ENCODE data around the gene MSX1. TPM values are rescaled to one million over a fixed set of nuclear protein-coding genes. Genes with fewer than 3 reads are reported as not detected.

Gene MSX1
- total and polyA plus RNA-seq, 2 of the 13 experiments (the other 11 are each of a cell fraction or from before 2014, with no cell fraction given) = 12.1 to 14.9 TPM

DNA sequence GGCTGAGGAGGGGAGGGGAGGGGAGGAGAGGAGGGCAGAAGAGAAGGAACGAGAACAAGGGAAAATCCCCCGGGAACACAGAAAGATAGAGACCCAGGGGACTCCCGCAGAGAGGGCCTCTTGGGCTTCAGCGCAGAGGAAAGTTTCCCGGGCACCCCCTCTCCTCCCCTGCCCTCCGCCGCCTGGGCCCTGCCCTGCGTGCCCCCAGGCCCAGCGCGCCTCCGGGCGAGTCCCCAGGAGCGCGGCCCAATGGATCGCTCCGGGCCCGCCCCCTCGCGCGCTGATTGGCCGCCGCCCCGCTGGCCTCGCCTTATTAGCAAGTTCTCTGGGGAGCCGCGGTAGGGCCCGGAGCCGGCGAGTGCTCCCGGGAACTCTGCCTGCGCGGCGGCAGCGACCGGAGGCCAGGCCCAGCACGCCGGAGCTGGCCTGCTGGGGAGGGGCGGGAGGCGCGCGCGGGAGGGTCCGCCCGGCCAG lies at the start of gene MSX1 (continued):
- TF ChIP-seq MXD4 (CRISPR knock-in tag; IDR thresholded peaks at IDR 0.05) (no peak), ZNF280B (CRISPR knock-in tag; IDR thresholded peaks at IDR 0.05; ENCODE audit: borderline replicate concordance) (no peak), SP2 (CRISPR knock-in tag; IDR thresholded peaks at IDR 0.05) (peak; percentile 82), GABPA (IDR thresholded peaks at IDR 0.05; ENCODE audit: low read depth, low read length) (no peak), GABPA (CRISPR knock-in tag; IDR thresholded peaks at IDR 0.05; ENCODE audit: low read depth) (no peak), POLR2AphosphoS2 (IDR thresholded peaks at IDR 0.05; ENCODE audit: low read depth, low read length) (no peak), ZFP41 (CRISPR knock-in tag; IDR thresholded peaks at IDR 0.05; ENCODE audit: borderline replicate concordance) (no peak), SPEN (CRISPR knock-in tag; IDR thresholded peaks at IDR 0.05; ENCODE audit: low read depth) (peak; percentile 73), ZFP62 (CRISPR knock-in tag; IDR thresholded peaks at IDR 0.05) (no peak), STAT5B (CRISPR knock-in tag; IDR thresholded peaks at IDR 0.05) (no peak), PCBP2 (optimal IDR thresholded peaks at IDR 0.05; ENCODE audit: low read depth, low read length, poor library complexity, severe bottlenecking) (no peak), NR2C2 (CRISPR knock-in tag; IDR thresholded peaks at IDR 0.05; ENCODE audit: borderline replicate concordance) (no peak), TBP (CRISPR knock-in tag; IDR thresholded peaks at IDR 0.05) (no peak), ZNF709 (CRISPR knock-in tag; IDR thresholded peaks at IDR 0.05) (0 out of 2 replicates have a peak, but pooled peaks have one; percentile 22), MXD1 (CRISPR knock-in tag; IDR thresholded peaks at IDR 0.05) (no peak), PHF20 (CRISPR knock-in tag; IDR thresholded peaks at IDR 0.05) (no peak; the same call in 1 of the 2 replicates), TSC22D2 (CRISPR knock-in tag; IDR thresholded peaks at IDR 0.05; ENCODE audit: borderline replicate concordance) (peak; percentile 58; the same call in 1 of the 2 replicates), ZNF382 (CRISPR knock-in tag; IDR thresholded peaks at IDR 0.05; ENCODE audit: borderline replicate concordance) (no peak), PHF21A (CRISPR knock-in tag; IDR thresholded peaks at IDR 0.05) (no peak), GPN1 (CRISPR knock-in tag; IDR thresholded peaks at IDR 0.05; ENCODE audit: borderline replicate concordance) (no peak), KLF13 (CRISPR knock-in tag; IDR thresholded peaks at IDR 0.05) (no peak), ZNF737 (CRISPR knock-in tag; IDR thresholded peaks at IDR 0.05; ENCODE audit: borderline replicate concordance) (no peak), UBTF (CRISPR knock-in tag; IDR thresholded peaks at IDR 0.05) (peak; percentile 62; the same call in 1 of the 2 replicates), DMAP1 (CRISPR knock-in tag; IDR thresholded peaks at IDR 0.05) (no peak), ZNF362 (CRISPR knock-in tag; IDR thresholded peaks at IDR 0.05; ENCODE audit: borderline replicate concordance) (no peak), CBFB (CRISPR knock-in tag; IDR thresholded peaks at IDR 0.05) (no peak)
- TF ChIP-seq, protein P1, sequence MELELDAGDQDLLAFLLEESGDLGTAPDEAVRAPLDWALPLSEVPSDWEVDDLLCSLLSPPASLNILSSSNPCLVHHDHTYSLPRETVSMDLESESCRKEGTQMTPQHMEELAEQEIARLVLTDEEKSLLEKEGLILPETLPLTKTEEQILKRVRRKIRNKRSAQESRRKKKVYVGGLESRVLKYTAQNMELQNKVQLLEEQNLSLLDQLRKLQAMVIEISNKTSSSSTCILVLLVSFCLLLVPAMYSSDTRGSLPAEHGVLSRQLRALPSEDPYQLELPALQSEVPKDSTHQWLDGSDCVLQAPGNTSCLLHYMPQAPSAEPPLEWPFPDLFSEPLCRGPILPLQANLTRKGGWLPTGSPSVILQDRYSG (CRISPR knock-in tag; IDR thresholded peaks at IDR 0.05) = no peak
